GM21447 (cell line): Measurements from ENCODE around the gene MIF4GD.
"Not testable (repeated sequence)": the region's sequence is repeated elsewhere in the genome, so short reads cannot be mapped to it uniquely, and the experiment has no call there.

Experiments used
- ATAC-seq: cut with Tn5 transposase; IDR thresholded peaks from one replicate; pipeline ENCODE4 v1.9.1; 2021; ENCODE audit not compliant: unreplicated experiment

MIF4GD gene

DNA sequence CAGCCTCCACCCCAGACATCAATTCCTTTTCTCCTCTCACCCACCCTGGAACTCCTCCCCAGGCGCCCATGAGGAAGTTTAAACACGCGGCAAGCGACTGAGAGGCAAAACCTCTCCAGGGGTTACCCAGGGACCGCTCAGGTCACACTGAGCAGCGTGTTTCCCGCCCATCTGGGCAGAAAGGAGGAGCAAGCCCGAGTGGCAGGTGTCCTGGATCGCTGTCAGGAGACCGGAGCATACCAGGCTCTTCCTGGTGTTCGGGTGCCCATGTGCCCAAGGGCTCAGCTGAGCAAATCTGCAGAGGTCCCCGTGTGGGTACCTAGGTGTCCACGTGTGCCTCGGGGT lies 17.7 kb upstream of the MIF4GD start:
- peak; percentile 8 for ATAC-seq

DNA sequence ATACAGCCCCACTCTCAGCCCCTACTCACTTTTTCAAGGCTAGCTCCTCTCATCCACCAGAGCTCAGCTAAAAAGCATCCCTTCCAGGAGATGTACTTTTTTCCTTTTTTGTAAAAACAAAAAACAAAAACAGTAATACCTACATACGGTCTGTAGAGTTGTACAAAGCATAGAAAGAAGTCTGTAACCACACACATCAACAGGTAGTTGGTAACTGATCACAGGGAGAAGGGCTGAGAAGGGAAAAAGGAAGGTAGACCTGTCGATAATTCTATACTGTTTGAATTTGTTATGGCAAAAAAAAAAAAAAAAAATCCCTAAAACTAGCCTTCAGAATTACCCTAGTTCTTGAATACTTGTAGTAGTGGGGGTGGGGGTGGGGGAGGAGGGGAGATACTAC lies 17.3 kb upstream of the MIF4GD start:
- no peak for ATAC-seq

DNA sequence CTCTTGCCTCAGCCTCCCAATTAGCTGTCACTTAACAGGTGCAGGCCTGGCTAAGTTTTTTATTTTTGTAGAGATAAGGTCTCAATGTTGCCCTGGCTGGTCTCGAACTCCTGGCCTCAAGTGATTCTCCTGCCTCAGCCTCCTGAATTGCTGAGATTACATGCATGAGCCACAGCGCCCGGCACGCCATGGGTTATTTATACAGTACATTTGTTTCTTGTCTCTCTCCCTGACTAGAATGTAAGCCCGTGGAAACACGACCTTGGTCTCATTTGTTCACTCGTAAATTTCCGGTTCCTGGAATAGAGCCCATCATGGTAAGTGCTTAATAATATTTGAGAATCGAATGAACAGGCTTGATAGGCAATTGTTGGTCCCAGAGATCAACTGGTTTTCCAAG lies 16.2 kb upstream of the MIF4GD start:
- no peak for ATAC-seq

DNA sequence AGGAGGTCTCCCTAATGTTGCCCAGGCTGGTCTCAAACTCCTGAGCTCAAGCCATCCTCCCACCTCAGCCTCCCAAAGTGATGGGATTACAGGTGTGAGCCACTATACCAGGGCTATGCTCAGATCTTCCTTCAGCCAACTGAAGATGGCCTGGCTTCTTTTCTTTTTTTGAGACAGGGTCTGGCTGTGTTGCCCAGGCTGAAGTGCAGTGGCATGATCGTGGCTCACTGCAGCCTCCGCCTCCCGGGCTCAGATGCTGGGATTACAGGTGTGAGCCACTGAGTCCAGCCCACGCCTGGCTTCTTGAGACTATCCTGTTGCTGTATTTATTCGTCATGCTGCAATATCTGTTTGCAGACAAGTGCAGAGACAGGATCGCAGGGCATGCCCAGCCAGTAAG lies 14.1 kb upstream of the MIF4GD start:
- no peak for ATAC-seq

DNA sequence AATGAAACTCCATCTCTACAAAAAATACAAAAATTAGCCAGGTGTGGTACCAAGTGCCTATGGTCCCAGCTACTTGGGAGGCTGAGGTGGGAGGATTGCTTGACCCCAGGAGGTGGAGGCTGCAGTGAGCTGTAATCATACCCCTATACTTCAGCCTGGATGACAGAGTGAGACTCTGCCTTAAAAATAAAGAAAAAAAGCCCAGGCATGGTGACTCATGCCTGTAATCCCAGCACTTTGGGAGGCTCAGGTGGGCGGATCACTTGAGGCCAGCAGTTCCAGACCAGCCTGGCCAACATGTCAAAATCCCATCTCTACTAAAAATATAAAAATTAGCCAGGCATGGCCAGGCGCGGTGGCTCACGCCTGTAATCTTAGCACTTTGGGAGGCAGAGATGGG lies 9.2 kb upstream of the MIF4GD start:
- not testable (repeated sequence) for ATAC-seq

DNA sequence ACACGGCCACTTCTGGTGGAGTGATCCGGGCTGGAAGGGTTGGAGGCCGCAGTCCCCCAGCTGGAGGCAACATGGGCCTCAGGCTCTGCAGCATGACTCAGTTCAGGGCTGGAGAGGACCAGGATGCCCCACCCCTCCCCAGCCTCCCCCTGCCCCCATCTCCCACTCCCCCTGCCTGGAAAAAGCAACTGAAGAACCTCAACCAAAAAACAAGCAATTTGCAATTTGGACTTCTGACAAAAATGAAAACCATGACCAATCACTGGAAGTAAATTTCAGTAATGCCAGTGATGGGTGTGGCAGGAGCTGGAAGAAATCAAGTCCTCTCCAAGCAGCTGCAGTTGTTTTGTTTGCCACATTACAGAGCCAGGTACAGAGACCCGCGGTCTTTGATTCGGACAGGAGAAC lies 6.6 kb upstream of the MIF4GD start:
- ATAC-seq, result no peak

DNA sequence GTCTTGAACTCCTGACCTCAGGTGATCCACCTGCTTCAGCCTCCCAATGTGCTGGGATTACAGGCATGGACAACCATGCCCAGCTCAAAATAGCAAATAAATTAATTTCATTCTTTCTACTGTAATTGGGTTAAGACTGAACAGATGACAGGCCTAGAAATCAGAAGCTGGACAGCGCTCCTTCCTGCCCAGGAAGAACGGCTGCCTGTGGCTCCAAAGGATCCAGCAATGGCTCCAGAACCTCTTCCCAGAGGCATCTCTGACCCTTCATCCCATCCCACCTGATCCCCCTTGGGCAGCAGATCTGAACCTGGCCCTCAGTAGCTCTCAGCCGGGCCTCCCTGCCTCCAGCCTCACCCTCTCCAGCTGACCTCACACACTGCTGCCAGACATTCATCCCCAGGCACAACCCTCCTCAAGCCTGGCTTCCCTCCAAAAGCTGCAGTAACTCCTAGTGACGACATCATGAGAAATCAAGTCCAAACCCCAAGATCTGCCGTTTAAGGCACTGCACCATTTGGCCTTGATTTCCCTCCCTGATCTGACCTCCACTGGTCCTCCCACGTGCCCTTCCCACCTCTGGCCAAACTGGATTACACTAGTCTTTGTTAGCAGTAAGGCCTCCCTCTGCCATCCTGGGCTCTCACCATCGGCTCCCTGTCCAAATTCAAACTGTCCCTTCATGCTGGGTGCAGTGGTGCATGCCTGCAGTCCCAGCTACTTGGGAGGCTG lies 3.1 kb upstream of the MIF4GD start:
- ATAC-seq, result no peak

DNA sequence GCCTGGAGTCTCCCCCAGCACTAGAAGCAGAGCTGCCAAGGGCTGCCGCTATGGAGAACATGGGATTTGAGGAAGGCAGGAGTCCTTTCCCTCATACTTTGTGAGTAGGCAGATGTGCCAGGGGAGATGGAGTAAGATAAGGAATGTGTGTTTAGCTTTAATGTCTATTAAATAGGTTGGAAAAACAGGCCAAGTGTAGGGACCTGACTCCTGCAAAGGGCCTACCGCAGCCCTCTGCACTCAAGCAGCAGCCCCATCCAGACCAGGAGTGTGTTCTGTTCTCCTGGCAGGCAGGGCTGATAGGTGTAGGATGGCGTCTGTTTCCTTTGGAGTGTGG lies 1.8 kb upstream of the MIF4GD start:
- ATAC-seq, result no peak

DNA sequence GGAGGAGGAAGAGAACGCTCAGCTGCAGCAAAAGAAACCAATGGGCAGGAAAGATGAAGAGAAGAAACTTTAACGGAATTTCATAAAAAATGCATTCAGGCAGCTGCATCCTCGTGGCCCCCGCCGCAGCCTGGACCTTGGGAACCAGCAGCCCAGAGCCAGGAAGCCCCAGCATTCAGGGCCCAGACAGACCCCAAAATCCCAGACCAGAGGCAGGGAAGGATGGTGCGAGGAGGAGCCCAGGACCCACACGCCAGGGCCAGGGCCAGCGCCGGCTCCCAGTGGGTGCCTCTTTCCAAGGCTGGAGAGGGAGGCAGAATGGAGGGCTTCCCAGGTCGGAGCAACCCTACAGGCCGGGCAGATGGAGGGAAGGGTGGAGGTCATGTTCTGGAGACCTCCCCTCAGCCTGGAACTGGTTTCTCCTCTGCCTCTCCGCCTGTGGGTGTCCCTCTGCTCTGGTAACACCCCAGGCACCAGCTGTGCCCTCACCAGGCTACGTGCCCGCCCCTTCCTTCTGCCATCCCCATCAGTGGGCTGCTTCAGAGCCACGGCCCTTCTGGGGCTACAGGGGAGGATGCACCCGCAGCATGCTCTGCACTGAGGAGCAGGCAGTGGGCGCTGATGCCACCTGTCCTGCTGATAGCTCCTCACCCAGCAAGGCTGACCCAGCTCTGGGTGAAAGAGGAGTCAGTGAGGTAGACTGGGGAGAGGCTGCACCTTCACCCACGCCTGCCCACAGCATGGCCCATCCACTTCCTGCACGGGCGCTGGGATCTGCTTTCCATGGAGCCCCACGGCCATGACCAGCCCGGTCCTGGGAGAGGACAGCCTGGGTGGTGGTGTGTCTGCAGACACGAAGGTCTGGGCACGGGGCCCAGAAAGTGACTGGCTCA lies 1.2 kb upstream of the MIF4GD start:
- no peak for ATAC-seq

DNA sequence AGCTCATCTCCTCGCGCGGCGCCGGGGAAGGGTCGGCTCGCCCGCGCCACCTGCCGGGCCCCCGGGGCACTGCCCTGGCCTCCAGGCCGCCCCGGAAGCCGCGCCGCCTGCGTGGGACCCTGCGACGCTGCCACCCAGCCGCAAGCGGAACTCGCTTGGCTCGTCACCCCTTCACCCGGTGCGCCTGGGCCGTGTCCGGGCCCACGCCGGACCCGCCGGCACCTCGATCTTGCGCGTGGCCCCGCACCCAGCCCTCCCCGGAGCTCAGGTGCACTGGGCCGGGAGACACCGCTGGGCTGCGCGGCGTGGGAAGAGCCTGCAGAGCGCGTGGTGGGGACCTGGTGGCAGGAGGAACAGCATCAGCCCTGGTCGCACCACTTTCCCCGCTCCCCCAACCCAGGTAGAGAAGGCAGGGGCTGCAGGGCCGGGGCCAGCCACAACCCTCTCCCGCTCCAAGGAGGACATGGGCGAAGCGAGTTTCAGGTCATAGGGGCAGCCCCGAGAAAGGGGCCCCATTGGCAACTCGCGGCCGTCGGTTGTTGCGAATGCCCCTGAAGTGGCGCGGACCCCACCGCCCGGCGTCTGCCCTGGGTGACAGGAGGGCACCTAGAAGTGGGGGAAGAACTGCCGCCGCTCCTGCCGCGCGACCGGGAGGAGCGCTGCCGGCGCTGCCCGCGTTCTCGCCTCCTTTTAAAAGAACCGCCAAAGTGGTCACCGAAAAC lies 363 bp upstream of the MIF4GD start:
- ATAC-seq, result peak; percentile 55

DNA sequence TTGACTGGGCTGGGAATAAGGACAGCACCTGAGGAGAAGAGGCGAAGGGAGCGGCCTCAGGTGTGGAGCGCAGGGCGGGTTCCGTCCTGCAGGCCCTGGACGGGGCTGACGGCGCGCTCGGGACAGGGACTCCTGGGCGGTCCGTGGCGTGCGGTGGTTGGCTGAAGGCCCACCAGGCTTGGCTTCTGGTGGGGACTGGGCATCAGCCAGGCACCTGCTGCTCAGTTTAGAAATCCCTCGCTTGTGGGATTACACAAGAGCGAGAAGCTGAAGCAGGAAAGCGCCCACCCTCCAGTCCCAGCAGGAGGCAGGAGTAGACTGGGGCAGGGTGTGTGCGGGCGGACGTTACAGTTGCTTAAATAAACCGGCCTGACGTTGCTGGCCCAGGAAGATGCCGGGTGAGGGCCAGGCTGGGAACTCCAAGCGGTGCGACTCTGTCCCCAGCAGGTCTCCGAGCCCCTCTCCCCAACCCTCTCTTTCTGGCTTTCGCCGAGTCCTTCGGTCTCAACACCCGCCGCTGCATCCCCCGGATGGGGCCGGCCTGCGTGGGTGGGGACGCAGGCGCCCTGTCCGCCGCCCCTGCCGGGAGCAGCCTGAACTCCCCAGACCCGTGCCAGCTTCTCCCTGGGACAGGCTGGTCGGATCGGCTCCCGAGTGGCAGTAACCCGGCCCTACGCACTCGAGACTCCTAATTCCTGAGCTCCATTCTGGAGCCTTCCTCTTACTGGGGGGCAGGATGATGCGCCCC lies 639 bp downstream of the MIF4GD start:
- peak; percentile 43 for ATAC-seq

DNA sequence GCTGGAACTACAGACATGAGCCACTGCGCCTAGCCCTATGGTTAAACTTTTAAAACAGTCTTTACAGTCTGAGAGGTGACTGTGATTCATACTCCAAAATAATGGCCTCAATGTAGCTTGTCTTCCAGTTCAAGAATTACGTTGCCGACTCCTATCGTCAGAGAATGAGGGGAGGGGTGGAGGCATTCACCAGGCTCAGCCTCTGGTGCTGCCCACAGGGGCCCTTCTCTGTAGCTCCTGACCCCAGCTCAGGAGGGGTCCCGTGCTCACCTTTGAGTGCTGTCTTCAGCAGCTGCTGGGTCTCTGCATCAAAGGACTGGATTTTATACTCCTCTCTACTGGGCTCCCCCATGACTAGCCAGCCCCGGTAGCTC lies 1.2 kb downstream of the MIF4GD start:
- no peak for ATAC-seq

DNA sequence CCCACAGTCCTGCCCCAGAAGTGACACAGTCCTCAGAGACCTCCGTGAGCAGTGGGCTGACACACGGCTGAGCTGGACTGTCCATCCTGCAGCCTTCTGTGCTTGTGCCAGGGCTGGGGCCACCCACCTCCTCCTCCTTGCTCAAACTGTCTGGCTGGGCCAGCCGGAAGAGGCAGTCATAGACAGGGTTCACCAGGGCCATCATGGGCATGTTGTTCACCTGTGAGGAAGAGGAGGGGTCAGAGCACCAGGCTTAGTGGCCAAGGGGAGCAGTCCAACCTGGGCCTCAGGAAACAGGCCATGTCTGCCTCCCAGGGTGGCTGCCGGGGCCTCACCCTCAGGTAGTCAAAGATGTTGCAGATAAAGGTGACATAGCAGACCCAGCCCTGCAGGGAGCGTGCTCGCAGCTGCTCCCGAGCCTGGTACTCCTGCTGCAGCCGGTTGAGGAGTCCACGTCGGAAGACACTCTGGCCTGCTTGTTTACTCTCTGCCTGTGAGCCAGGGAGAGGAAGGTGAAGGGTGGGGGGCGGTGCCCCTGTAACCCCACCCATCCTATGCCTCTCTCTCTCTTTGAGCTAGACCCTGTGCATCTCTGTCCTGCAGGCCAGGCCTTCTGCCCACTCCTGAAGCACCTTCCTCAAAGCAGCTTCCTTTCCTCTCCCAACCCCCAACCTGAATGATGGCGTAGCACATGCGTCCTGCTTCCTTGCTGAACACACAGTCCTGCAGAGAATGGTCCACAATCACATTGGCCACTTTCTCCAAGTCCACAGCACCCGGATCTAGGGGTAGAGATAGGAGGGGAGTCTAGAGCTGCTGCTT lies 3.4 kb downstream of the MIF4GD start:
- no peak for ATAC-seq

DNA sequence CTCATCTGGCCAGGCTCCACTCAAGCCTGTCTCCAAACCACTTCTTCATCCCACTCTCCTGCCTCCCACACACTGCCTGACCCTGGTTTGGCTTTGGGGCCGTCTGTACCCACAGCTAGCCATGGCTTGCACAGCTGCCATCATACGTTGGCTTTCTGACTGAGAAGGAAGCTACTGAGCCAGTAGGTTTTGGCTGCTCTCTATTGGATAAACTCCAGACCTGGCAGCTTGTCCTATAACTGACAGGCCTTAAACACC lies 3.9 kb downstream of the MIF4GD start:
- no peak for ATAC-seq

DNA sequence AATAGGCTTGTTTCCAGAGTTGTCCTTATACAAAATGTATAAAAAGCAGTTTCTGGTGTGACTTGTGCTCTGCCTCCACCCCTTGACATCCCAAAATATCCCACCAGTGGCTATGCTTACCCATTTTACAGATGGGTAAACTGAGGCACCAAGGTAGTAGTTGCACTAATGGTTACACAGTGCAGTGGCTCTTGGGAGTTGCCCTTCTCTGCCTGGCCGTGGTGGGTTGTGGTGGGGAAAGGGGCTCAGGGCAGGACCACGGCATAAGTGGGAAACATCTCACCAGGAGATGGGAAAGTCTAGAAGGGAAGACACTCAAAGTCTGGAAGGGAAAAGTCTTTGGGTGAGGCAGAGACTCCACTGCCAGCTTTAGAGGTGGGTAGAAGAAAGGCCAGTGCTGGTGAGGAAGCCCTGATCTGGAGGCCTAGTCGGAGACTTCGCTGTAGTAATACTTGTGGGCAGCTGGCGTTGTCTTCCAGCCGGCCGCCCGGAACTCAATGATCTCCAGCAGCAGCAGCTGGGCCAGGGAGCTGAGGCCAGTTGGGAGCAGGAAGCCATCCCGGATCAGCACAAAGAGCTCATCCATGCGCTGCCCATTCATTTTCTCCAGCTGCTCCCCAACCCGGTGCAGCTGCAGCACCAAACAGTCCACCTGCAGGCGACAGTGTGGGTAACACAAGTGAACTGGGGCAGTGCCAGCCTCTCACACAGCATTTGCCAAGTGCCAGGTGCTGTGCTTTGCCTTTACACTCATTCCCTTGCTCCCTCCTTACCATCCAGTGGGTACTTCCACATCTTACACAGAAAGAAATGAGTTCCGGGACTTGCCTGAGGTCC lies 4.5 kb downstream of the MIF4GD start:
- ATAC-seq, result no peak

DNA sequence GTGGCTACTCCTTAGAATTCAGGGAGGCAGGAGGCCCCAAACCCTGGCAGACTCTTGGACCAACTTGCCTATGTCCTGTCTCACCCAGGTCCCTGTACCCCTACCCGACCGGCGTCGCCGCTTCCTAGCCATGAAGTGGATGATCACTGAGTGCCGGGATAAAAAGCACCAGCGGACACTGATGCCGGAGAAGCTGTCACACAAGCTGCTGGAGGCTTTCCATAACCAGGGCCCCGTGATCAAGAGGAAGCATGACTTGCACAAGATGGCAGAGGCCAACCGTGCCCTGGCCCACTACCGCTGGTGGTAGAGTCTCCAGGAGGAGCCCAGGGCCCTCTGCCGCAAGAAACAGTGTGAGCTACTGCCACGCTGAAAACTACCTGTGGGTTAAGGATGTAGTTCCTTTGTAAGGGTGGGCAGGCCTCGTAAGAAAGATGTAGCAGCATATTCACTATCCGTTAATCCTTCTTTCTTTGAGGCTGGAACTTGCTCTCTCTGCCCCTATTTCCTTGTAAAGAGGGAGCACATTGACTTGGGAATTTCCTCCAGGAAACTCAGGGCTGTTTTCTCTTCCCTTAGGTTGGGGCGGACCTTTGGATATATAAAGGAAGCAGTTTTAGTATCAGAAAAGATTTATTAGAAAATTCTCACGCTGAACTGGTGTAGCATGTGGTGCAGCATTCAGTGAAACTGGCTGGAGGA lies 5.3 kb downstream of the MIF4GD start:
- ATAC-seq, result no peak

DNA sequence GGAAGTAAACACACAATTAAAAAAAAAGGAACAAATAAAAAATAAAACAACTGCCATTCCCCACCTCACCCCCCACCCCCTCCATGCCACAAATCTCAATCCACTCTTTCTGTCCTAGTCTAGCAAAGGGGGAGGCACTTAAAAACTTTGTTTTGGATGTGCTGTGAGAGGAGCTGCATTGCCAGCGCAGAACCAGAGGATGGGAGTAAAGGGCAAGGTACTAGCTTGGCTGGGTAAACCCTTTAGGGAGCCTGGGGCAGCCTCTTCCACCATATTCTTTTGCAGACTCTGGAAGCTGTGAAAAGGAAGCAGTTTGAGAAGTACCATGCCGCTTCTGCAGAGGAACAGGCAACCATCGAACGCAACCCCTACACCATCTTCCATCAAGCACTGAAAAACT lies 8.0 kb downstream of the MIF4GD start:
- ATAC-seq, result no peak

DNA sequence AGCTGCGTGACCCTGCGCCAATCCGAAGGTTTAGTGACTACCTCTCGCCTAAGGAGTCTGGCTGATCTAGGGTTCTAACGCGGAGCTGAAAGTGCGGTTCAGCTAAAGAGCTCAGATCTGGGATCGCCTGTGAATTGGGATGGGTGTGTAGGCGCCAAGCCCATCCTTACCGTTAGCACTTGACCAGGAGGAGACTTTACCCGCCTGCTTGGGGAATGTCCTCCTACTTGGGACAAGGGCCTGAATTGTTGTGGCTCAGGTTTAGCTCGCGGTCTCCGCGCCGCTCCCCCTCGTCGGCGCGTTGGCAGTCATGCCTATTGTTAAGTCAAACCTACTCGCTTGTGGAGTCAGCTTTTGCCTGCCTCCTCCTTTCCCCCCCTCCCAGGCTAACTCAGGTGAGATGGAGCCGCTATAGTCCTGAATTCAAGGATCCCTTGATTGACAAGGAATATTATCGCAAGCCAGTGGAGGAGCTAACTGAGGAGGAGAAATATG lies 8.9 kb downstream of the MIF4GD start:
- ATAC-seq, result no peak
